Coronary artery (tissue), 2 donors: ENCODE measurements around the gene SF3A1.
A peak's percentile ranks its signal among the peaks of the same experiment; 100 is the strongest.

Experiments
- DNase-seq: peaks from one replicate; pipeline ENCODE4 v3.0.0-alpha.2; 2017; ENCODE audit warnings: low spot score
- H3K27ac ChIP-seq, 2 donors: fragments of 200-600 bp; sonication (generic); one replicate each; pipeline ENCODE4 v1.5.1; 2016 to 2019
- H3K4me3 ChIP-seq: fragments of 200-600 bp; sonication (generic); 2 replicates; pipeline ENCODE4 v1.5.1; 2016; ENCODE audit warnings: mild to moderate bottlenecking, moderate library complexity
- TF ChIP-seq, protein P1 (sequence below): fragments of 200-600 bp; sonication (generic); IDR thresholded peaks from one replicate; pipeline ENCODE4 v1.5.1; 2019; ENCODE audit warnings: antibody characterized with exemption

Gene SF3A1

DNA sequence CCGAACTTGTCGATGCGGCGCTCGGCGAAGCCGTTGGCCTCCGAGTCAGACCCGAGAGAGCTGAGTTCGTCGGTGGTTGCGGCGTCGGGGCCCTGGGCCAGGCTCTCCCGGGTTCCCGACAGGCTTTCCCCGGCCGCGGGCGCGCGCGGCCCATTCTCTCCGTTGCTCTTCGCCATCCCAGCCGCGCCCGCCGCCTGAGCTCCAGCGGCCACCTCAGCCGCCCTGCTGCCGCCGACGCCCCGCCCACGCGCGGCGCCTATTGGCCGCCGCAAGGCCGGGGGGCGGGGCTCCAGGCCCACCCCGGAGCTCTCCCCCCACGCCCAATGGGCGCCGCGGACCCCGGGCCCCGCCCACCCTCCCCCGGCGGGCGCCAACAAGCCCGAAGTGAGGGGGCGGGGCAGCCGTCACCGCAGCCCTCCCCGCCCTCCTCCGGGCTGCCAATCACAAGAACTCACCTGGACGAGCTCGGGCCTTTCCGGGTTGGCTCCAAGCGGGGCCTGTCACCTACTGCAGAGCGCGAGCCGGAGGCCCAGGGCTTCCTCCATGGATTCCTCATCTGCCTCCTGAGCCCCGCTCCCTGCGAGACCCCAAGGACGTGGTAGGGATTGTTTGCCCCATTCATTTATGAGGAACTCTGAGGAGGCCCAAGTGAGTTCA lies 29.9 kb downstream of the SF3A1 start, which contains the start of gene TBC1D10A:
Gene TBC1D10A, minus strand, starts transcription at position 236 of the 657 bp plus-strand sequence. Its CDS starts 60 bp downstream, at position 176.
- peak within 1 kb of the TSS; percentile 92 to 93 for H3K27ac ChIP-seq
- DNase-seq: peak; percentile 91
- H3K4me3 ChIP-seq: peak within 1 kb of the TSS; percentile 85
- TF ChIP-seq, protein P1, sequence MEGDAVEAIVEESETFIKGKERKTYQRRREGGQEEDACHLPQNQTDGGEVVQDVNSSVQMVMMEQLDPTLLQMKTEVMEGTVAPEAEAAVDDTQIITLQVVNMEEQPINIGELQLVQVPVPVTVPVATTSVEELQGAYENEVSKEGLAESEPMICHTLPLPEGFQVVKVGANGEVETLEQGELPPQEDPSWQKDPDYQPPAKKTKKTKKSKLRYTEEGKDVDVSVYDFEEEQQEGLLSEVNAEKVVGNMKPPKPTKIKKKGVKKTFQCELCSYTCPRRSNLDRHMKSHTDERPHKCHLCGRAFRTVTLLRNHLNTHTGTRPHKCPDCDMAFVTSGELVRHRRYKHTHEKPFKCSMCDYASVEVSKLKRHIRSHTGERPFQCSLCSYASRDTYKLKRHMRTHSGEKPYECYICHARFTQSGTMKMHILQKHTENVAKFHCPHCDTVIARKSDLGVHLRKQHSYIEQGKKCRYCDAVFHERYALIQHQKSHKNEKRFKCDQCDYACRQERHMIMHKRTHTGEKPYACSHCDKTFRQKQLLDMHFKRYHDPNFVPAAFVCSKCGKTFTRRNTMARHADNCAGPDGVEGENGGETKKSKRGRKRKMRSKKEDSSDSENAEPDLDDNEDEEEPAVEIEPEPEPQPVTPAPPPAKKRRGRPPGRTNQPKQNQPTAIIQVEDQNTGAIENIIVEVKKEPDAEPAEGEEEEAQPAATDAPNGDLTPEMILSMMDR: no peak

DNA sequence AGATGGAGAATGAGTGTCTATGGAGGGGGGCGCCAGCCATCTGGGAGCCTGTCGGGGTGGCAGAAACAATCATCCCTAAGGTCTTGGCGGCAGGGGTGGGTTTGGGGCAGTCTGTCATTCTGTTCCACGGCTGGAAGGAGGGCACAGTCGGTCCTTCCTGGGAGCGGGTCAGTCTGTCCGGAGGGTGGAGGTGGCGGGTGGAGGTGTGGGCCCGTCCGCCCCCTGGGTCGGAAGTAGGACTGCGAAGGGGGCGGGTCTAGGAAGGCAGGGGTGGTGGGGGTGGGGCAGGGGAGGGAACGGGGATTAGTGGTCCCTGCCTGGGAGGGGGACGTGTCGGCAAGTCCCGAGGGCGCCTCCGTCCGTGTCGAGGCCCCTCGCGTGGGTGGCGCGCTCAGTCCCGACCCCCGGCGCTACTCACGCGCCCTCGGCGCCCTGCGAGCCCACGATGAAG lies 30.4 kb downstream of the SF3A1 start:
- H3K4me3 ChIP-seq: peak overlapping the region; percentile 85
- TF ChIP-seq, protein P1: no peak
- peak; percentile 78 for DNase-seq
- peak overlapping the region; percentile 92 to 93 for H3K27ac ChIP-seq

DNA sequence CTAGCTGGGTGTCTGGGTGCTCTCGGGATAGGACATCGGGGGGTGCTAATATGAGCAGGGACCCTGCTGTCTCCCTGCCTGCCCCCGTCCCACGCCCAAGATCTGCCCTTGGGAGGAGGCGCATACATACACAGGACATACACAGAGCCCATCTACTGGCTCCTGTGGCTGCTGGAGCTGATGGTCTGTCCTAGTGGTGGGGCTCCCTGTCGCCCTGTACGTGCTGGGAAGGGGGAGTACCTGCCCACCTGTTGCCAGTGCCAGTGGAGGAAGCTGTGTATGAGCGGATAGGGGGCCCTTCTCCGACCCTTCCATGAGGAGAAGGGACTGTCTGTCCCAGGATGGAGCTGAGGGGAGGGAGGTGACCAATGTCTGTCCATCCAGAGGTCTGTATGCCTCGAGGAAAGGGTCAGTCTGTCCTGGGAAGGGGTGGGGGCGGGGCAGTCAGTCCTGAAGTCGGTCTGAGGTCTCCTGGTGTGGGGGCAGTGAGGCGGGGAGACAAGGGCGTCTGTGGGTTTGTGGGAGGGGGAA lies 30.9 kb downstream of the SF3A1 start:
- DNase-seq: peak; percentile 76
- H3K4me3 ChIP-seq: peak overlapping the region; percentile 85
- TF ChIP-seq, protein P1: no peak
- H3K27ac ChIP-seq: peak overlapping the region; percentile 92 to 93

DNA sequence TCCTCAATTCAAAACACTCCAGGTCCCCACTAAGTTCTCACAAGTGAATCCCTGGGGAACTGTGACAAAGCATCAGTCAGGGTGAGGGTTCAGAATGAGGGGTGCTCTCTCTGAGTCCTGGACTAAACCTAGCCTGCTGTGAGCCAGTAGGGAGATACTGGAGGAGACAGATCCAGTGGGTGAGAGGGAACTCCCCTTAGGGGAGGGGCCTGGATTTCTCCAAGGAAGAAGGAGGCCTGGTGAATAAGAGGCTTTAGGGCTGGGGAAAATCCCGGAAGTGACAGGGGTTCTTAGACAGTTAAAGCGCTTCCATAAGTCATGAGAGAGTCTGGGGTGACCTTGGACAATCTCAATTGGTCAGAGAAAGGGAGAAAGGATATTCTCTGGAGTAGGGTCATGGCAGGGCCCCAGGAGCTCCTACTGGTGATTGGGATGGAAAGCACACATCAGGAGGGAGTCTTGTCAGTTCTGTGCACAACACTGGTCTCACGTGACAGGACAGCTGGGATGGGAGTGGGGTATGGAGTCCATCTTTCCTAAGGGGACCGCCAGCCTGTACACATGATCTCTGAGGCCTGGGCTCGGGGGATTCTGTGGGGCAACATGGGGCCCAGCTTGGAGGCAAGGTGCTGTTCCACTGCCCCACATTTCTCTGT lies 31.5 kb downstream of the SF3A1 start:
- H3K4me3 ChIP-seq: peak overlapping the region; percentile 85
- H3K27ac ChIP-seq: peak overlapping the region; percentile 92 to 93

DNA sequence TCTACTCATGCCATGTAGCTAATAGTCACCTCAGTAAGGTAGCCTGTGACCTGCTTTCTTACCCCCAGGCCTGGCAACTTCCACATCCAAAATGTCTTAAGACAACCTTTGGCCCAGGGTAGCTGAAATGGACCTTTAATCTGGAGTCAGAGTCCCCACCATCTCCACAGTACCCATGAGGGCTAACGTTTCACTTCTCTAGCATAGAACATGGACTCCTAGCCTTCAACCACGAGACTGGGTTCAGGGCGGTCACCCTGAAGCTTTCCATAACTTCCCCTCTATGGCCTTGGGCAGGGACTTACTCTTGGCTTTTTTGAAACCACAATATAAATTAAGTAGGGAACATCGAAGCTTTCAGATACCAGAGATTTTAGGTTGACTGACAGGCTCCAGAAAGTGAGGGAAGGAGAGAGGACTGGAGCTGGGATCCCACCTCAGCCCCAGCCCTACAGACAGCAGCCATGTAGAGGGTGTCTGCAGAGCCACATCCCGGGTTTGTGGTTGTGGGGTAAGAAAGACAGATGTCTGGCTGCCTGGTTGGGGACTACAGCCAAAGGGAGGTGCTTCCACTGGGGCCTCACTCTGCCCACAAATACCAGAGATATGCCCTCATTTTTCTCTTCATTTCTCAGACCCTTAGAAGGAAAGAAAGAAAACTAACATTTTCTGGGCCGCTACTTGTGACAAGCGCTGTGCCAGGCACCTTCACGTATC lies 32.5 kb downstream of the SF3A1 start:
- no peak for DNase-seq
- TF ChIP-seq, protein P1: no peak
- Histone ChIP-seq H3K4me3 (peak overlapping the region; percentile 85), H3K27ac (peak overlapping the region; percentile 92 to 93)

More for the DNA sequence above, 31.5 kb downstream of the SF3A1 start:
- no peak for DNase-seq
- TF ChIP-seq, protein P1: no peak

DNA sequence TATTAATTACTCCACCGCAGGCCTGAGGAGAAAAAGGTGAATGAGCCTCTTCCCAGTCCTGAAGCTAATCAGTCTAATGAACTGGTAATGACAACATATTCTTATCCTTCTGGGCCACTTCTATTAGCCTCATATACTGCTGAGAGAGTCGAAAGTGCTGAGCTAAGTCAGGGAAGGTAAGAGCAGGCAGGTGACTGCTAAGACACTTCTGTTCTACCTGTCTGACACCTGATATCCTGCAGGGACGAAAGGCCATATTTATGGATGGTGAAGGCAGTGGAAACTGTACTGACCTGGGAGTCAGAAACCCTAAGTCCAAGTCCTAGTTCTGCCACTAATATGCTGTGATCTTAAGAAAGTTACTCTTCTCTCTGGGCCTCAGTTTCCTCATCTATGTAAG lies 33.4 kb downstream of the SF3A1 start:
- DNase-seq: no peak
- TF ChIP-seq, protein P1: no peak
- Histone ChIP-seq H3K27ac (peak overlapping the region; percentile 92 to 93), H3K4me3 (no peak overlapping the region)
